Lung (tissue), 12 donors: ENCODE results near the gene GFAP. TPM values are rescaled to one million over a fixed set of nuclear protein-coding genes. Genes with fewer than 3 reads are reported as not detected.

Experiments used
- ATAC-seq: fragments of 200-7000 bp; cut with Tn5 transposase; one replicate; pipeline ENCODE4 v1.9.1; 2020; ENCODE audit warnings: moderate number of reproducible peaks; ENCODE audit not compliant: insufficient read depth, low FRiP score
- DNase-seq, 3 donors: peaks; one replicate each; pipeline ENCODE4 v3.0.0-alpha.2; 2013 to 2017
- H3K27ac ChIP-seq, 2 donors: one replicate each; pipeline ENCODE4 v1.5.1; 2013; ENCODE audit warnings: mild to moderate bottlenecking in 2 of 2, moderate library complexity in 2 of 2, control low read depth in 1 of 2, inconsistent platforms in 1 of 2, low read depth in 1 of 2, low read length in 1 of 2
- H3K27me3 ChIP-seq, 3 donors: one replicate each; pipeline ENCODE4 v1.5.1; 2013; ENCODE audit warnings: low read length in 2 of 3; ENCODE audit not compliant: control insufficient read depth in 3 of 3, insufficient read depth in 3 of 3
- H3K36me3 ChIP-seq, 4 donors: one replicate each; pipeline ENCODE4 v1.5.1; 2013; ENCODE audit warnings: low read length in 4 of 4, mild to moderate bottlenecking in 1 of 4, moderate library complexity in 1 of 4; ENCODE audit not compliant: control insufficient read depth in 4 of 4, insufficient read depth in 4 of 4
- H3K4me1 ChIP-seq, 5 donors: one replicate each; pipeline ENCODE4 v1.5.1; 2013; ENCODE audit warnings: low read length in 5 of 5, mild to moderate bottlenecking in 2 of 5, moderate library complexity in 1 of 5; ENCODE audit not compliant: control insufficient read depth in 5 of 5, insufficient read depth in 5 of 5
- H3K4me3 ChIP-seq: one replicate; pipeline ENCODE4 v1.5.1; 2013; ENCODE audit warnings: mild to moderate bottlenecking, control low read depth, moderate library complexity
- H3K9ac ChIP-seq, 2 donors: one replicate each; pipeline ENCODE4 v1.5.1; 2013; ENCODE audit warnings: low read length in 2 of 2, control low read depth in 1 of 2; ENCODE audit not compliant: insufficient read depth in 1 of 2
- H3K9me3 ChIP-seq, 4 donors: one replicate each; pipeline ENCODE4 v1.5.1; 2013; ENCODE audit warnings: low read length in 3 of 4, mild to moderate bottlenecking in 1 of 4, moderate library complexity in 1 of 4; ENCODE audit not compliant: control insufficient read depth in 4 of 4, insufficient read depth in 3 of 4
- WGBS, 2 donors: extraction: QIAGEN DNeasy Blood & Tissue Kit; methylation state at CpG; one replicate each; pipeline ENCODE4 v1.1.7; 2013; 5-methylcytosine and 5-hydroxymethylcytosine counted together
- polyA plus RNA-seq, 2 donors: library from polyadenylated mRNA; stranded (reverse); fragments of 200-250 nt; gene quantifications; one replicate each; pipeline ENCODE4 v1.2.1, GENCODE V29; 2013
- total RNA-seq, 2 donors: library from RNA; depleted of rRNA in 1 of 2; stranded (reverse); fragments of >200 nt in 1 of 2; gene quantifications; one replicate each; pipeline ENCODE4 v1.2.1, GENCODE V29; 2014 to 2021
- TF ChIP-seq, protein P1 (sequence below): IDR thresholded peaks from 2 replicates; pipeline ENCODE4 v1.5.1; 2012; ENCODE audit warnings: mild to moderate bottlenecking; ENCODE audit errors: control extremely low read depth, extremely low read depth
- donor health status: control.
- donor health status: control.
- donor health status: Bipolar disorder and iron deficiency.
- donor health status: healthy.
- donor health status: DM: yes; HTN: yes; CAD: no.

Gene GFAP
- total and polyA plus RNA-seq, 4 donors: 0.25 to 0.88 (median 0.34) TPM

DNA sequence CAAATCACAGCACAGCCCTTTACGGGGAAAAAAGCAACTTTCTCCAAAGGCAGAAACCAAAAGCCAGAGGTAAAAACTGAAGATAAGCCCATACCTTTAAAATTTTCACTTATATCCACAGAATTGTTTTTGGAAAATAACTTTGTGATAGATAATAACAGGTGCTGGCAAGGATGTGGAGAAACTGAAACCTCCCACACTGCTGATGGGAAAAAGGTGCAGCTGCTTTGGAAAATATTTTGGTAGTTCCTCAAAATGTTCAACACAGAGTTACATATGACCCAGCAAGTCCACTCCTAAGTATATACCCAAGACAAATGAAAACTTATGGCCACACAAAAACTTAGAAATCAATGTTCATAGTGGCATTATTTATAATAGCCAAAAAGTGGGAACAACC lies 28.3 kb downstream of the GFAP start:
- no peak overlapping the region for H3K4me3 ChIP-seq
- WGBS, 2 donors: 87 to 100% methylated on average over 1 of the region's 1 CpG
- H3K27me3 ChIP-seq: no peaks in the 10 kb centered on the region
- peaks cover 0 to 3% (median 0%) of the 10 kb centered on the region in 5 donors for H3K4me1 ChIP-seq
- DNase-seq (no peak), ATAC-seq (no peak)
- H3K9me3 ChIP-seq: no peaks in the 10 kb centered on the region
- H3K9ac ChIP-seq: no peak overlapping the region
- no peak overlapping the region for H3K27ac ChIP-seq
- peaks cover 23 to 50% (median 34%) of the 10 kb centered on the region in 4 donors for H3K36me3 ChIP-seq
- TF ChIP-seq, protein P1, sequence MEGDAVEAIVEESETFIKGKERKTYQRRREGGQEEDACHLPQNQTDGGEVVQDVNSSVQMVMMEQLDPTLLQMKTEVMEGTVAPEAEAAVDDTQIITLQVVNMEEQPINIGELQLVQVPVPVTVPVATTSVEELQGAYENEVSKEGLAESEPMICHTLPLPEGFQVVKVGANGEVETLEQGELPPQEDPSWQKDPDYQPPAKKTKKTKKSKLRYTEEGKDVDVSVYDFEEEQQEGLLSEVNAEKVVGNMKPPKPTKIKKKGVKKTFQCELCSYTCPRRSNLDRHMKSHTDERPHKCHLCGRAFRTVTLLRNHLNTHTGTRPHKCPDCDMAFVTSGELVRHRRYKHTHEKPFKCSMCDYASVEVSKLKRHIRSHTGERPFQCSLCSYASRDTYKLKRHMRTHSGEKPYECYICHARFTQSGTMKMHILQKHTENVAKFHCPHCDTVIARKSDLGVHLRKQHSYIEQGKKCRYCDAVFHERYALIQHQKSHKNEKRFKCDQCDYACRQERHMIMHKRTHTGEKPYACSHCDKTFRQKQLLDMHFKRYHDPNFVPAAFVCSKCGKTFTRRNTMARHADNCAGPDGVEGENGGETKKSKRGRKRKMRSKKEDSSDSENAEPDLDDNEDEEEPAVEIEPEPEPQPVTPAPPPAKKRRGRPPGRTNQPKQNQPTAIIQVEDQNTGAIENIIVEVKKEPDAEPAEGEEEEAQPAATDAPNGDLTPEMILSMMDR: no peak

DNA sequence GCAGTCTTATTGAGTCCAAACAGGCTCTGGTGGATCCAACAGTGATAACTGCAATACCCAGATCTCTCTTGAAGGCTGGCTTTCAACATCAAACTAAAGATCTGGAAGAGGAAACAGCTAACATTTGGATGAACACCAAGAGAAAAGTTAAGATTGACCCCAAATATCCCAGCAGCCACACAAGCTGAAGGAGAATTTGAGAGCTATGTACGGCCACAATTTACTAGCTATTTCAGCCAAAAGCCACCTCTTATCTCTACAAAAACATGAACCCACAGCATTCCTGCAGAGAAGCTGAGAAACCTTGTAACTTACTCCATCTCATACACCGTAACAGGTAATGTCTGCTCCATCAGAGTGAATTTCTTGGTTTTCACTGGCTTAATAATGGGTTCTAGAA lies 30.4 kb downstream of the GFAP start:
- no peak overlapping the region for H3K27ac ChIP-seq
- TF ChIP-seq, protein P1: no peak
- peaks cover 0 to 3% (median 0%) of the 10 kb centered on the region in 5 donors for H3K4me1 ChIP-seq
- H3K9ac ChIP-seq: no peak overlapping the region
- no peaks in the 10 kb centered on the region for H3K9me3 ChIP-seq
- no peaks in the 10 kb centered on the region for H3K27me3 ChIP-seq
- no peak overlapping the region for H3K4me3 ChIP-seq
- peaks cover 23 to 56% (median 40%) of the 10 kb centered on the region in 4 donors for H3K36me3 ChIP-seq
- 97 to 98% methylated on average over 2 of the region's 2 CpGs for WGBS, 2 donors
- DNase-seq: no peak
- no peak for ATAC-seq

- no peak for DNase-seq
- WGBS, 2 donors: 95% methylated on average over 4 of the region's 4 CpGs
- Histone ChIP-seq H3K4me3 (no peak overlapping the region), H3K4me1 (no peaks in the 10 kb centered on the region), H3K27me3 (no peaks in the 10 kb centered on the region), H3K27ac (no peak overlapping the region), H3K9me3 (no peaks in the 10 kb centered on the region), H3K9ac (no peak overlapping the region), H3K36me3 (peaks cover 23 to 59% (median 42%) of the 10 kb centered on the region in 4 donors)
- TF ChIP-seq, protein P1: no peak
- no peak for ATAC-seq
These were observed 34.2 kb downstream of the GFAP start for GRCh38 chr17:44881145-44881544.

DNA sequence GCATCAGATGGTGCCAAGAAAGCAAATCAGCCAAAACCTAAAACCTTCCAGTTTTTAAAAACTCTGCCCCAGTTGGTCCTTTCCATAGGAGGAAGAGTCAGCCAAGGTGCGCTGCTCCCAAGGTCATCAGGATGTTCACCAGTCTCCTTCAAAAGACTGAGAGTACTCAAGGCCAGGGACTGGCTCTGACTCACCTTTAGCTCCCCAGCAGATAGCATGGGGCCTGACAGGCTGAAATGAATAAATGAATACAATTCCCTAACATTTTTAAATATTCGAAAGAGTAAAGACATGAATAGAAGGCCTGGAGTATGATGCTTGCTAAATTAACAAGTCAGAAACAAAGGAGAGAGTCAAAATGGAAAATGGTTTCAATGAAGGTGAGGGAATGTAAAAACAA lies 35.2 kb downstream of the GFAP start:
- Histone ChIP-seq H3K9me3 (no peaks in the 10 kb centered on the region), H3K4me1 (no peaks in the 10 kb centered on the region), H3K27ac (no peak overlapping the region), H3K9ac (no peak overlapping the region), H3K4me3 (no peak overlapping the region), H3K27me3 (no peaks in the 10 kb centered on the region), H3K36me3 (peaks cover 29 to 61% (median 44%) of the 10 kb centered on the region in 4 donors)
- no peak for DNase-seq
- no peak for ATAC-seq
- WGBS, 2 donors: 92 to 99% methylated on average over 2 of the region's 2 CpGs
- TF ChIP-seq, protein P1: no peak
